ENCODE results near the gene COLGALT1.

Gene COLGALT1

GRCh38 chr19:17602217-17602616, 46.8 kb downstream of the COLGALT1 start:
- Histone ChIP-seq H3K27me3 (replicated peaks; ENCODE audit: control insufficient read depth, insufficient read depth, low read length) (peaks cover 12% of the 10 kb centered on the region), H3K4me1 (ENCODE audit: control insufficient read depth, insufficient read depth, low read length) (peaks cover 5% of the 10 kb centered on the region), H3K9me3 (ENCODE audit: control insufficient read depth, low read length) (no peaks in the 10 kb centered on the region), H3K4me3 (ENCODE audit: low read length) (no peak overlapping the region), H3K9ac (ENCODE audit: low read length) (no peak overlapping the region), H3K36me3 (ENCODE audit: control insufficient read depth, insufficient read depth, low read length, severe bottlenecking) (no peaks in the 10 kb centered on the region)
- no peak for DNase-seq (ENCODE audit: low read depth)

GRCh38 chr19:17602872-17603510, 47.5 kb downstream of the COLGALT1 start:
- Histone ChIP-seq H3K9ac (ENCODE audit: low read length) (no peak overlapping the region), H3K9me3 (ENCODE audit: control insufficient read depth, low read length) (no peaks in the 10 kb centered on the region), H3K4me3 (ENCODE audit: low read length) (no peak overlapping the region), H3K27me3 (replicated peaks; ENCODE audit: control insufficient read depth, insufficient read depth, low read length) (peaks cover 12% of the 10 kb centered on the region), H3K36me3 (ENCODE audit: control insufficient read depth, insufficient read depth, low read length, severe bottlenecking) (no peaks in the 10 kb centered on the region), H3K4me1 (ENCODE audit: control insufficient read depth, insufficient read depth, low read length) (peaks cover 5% of the 10 kb centered on the region)
- DNase-seq (ENCODE audit: low read depth): no peak

- H3K9me3 ChIP-seq (ENCODE audit: control insufficient read depth, low read length): no peaks in the 10 kb centered on the region
- peaks cover 3% of the 10 kb centered on the region for H3K4me1 ChIP-seq (ENCODE audit: control insufficient read depth, insufficient read depth, low read length)
- no peak for DNase-seq (ENCODE audit: low read depth)
- no peak overlapping the region for H3K9ac ChIP-seq (ENCODE audit: low read length)
- peaks cover 12% of the 10 kb centered on the region for H3K27me3 ChIP-seq (replicated peaks; ENCODE audit: control insufficient read depth, insufficient read depth, low read length)
- H3K4me3 ChIP-seq (ENCODE audit: low read length): no peak overlapping the region
- no peaks in the 10 kb centered on the region for H3K36me3 ChIP-seq (ENCODE audit: control insufficient read depth, insufficient read depth, low read length, severe bottlenecking)
Measured at GRCh38 chr19:17604372-17605025, 49.0 kb downstream of the COLGALT1 start.

GRCh38 chr19:17605117-17605516, 49.7 kb downstream of the COLGALT1 start:
- no peak for DNase-seq (ENCODE audit: low read depth)
- no peak overlapping the region for H3K9ac ChIP-seq (ENCODE audit: low read length)
- H3K27me3 ChIP-seq (replicated peaks; ENCODE audit: control insufficient read depth, insufficient read depth, low read length): peaks cover 12% of the 10 kb centered on the region
- no peaks in the 10 kb centered on the region for H3K4me1 ChIP-seq (ENCODE audit: control insufficient read depth, insufficient read depth, low read length)
- no peak overlapping the region for H3K4me3 ChIP-seq (ENCODE audit: low read length)
- H3K9me3 ChIP-seq (ENCODE audit: control insufficient read depth, low read length): no peaks in the 10 kb centered on the region
- H3K36me3 ChIP-seq (ENCODE audit: control insufficient read depth, insufficient read depth, low read length, severe bottlenecking): no peaks in the 10 kb centered on the region

GRCh38 chr19:17605761-17606589, 50.5 kb downstream of the COLGALT1 start:
- Histone ChIP-seq H3K27me3 (replicated peaks; ENCODE audit: control insufficient read depth, insufficient read depth, low read length) (peaks cover 12% of the 10 kb centered on the region), H3K4me1 (ENCODE audit: control insufficient read depth, insufficient read depth, low read length) (no peaks in the 10 kb centered on the region), H3K4me3 (ENCODE audit: low read length) (peak overlapping the region; percentile 42), H3K9me3 (ENCODE audit: control insufficient read depth, low read length) (no peaks in the 10 kb centered on the region), H3K36me3 (ENCODE audit: control insufficient read depth, insufficient read depth, low read length, severe bottlenecking) (no peaks in the 10 kb centered on the region), H3K9ac (ENCODE audit: low read length) (peak overlapping the region; percentile 37)
- DNase-seq (ENCODE audit: low read depth): peak; percentile 68

- no peaks in the 10 kb centered on the region for H3K4me1 ChIP-seq (ENCODE audit: control insufficient read depth, insufficient read depth, low read length)
- H3K4me3 ChIP-seq (ENCODE audit: low read length): peak overlapping the region; percentile 42
- H3K9ac ChIP-seq (ENCODE audit: low read length): no peak overlapping the region
- H3K36me3 ChIP-seq (ENCODE audit: control insufficient read depth, insufficient read depth, low read length, severe bottlenecking): no peaks in the 10 kb centered on the region
- peaks cover 12% of the 10 kb centered on the region for H3K27me3 ChIP-seq (replicated peaks; ENCODE audit: control insufficient read depth, insufficient read depth, low read length)
- no peaks in the 10 kb centered on the region for H3K9me3 ChIP-seq (ENCODE audit: control insufficient read depth, low read length)
- DNase-seq (ENCODE audit: low read depth): no peak
Measured at GRCh38 chr19:17606590-17607185, 51.2 kb downstream of the COLGALT1 start.

- Histone ChIP-seq H3K4me3 (ENCODE audit: low read length) (no peak overlapping the region), H3K36me3 (ENCODE audit: control insufficient read depth, insufficient read depth, low read length, severe bottlenecking) (no peaks in the 10 kb centered on the region), H3K27me3 (replicated peaks; ENCODE audit: control insufficient read depth, insufficient read depth, low read length) (peaks cover 7% of the 10 kb centered on the region), H3K4me1 (ENCODE audit: control insufficient read depth, insufficient read depth, low read length) (no peaks in the 10 kb centered on the region), H3K9ac (ENCODE audit: low read length) (no peak overlapping the region), H3K9me3 (ENCODE audit: control insufficient read depth, low read length) (no peaks in the 10 kb centered on the region)
- DNase-seq (ENCODE audit: low read depth): no peak
Measured at GRCh38 chr19:17607936-17608335, 52.5 kb downstream of the COLGALT1 start.

- Histone ChIP-seq H3K4me3 (ENCODE audit: low read length) (no peak overlapping the region), H3K27me3 (replicated peaks; ENCODE audit: control insufficient read depth, insufficient read depth, low read length) (peaks cover 5% of the 10 kb centered on the region), H3K9me3 (ENCODE audit: control insufficient read depth, low read length) (no peaks in the 10 kb centered on the region), H3K9ac (ENCODE audit: low read length) (no peak overlapping the region), H3K36me3 (ENCODE audit: control insufficient read depth, insufficient read depth, low read length, severe bottlenecking) (no peaks in the 10 kb centered on the region), H3K4me1 (ENCODE audit: control insufficient read depth, insufficient read depth, low read length) (no peaks in the 10 kb centered on the region)
- peak; percentile 25 for DNase-seq (ENCODE audit: low read depth)
Measured at GRCh38 chr19:17610384-17610783, 54.9 kb downstream of the COLGALT1 start.

- H3K36me3 ChIP-seq (ENCODE audit: control insufficient read depth, insufficient read depth, low read length, severe bottlenecking): no peaks in the 10 kb centered on the region
- H3K4me3 ChIP-seq (ENCODE audit: low read length): no peak overlapping the region
- H3K4me1 ChIP-seq (ENCODE audit: control insufficient read depth, insufficient read depth, low read length): no peaks in the 10 kb centered on the region
- no peaks in the 10 kb centered on the region for H3K9me3 ChIP-seq (ENCODE audit: control insufficient read depth, low read length)
- H3K9ac ChIP-seq (ENCODE audit: low read length): no peak overlapping the region
- peaks cover 14% of the 10 kb centered on the region for H3K27me3 ChIP-seq (replicated peaks; ENCODE audit: control insufficient read depth, insufficient read depth, low read length)
- no peak for DNase-seq (ENCODE audit: low read depth)
Measured at GRCh38 chr19:17611462-17612244, 56.2 kb downstream of the COLGALT1 start.

GRCh38 chr19:17614476-17614875, 59.0 kb downstream of the COLGALT1 start:
- Histone ChIP-seq H3K27me3 (replicated peaks; ENCODE audit: control insufficient read depth, insufficient read depth, low read length) (peaks cover 33% of the 10 kb centered on the region), H3K36me3 (ENCODE audit: control insufficient read depth, insufficient read depth, low read length, severe bottlenecking) (no peaks in the 10 kb centered on the region), H3K4me1 (ENCODE audit: control insufficient read depth, insufficient read depth, low read length) (no peaks in the 10 kb centered on the region), H3K9ac (ENCODE audit: low read length) (no peak overlapping the region), H3K4me3 (ENCODE audit: low read length) (no peak overlapping the region), H3K9me3 (ENCODE audit: control insufficient read depth, low read length) (no peaks in the 10 kb centered on the region)
- no peak for DNase-seq (ENCODE audit: low read depth)

Data from adipocyte (in vitro differentiated cells).